Lower leg skin (tissue), 3 donors: ENCODE measurements around the gene ST6GALNAC3.

Experiments used
- CTCF ChIP-seq, 3 donors: fragments of 450-650 bp; IDR thresholded peaks; one replicate each; pipeline ENCODE4 v1.5.1; 2016; ENCODE audit warnings: antibody characterized with exemption in 3 of 3, mild to moderate bottlenecking in 3 of 3, moderate library complexity in 2 of 3
- POLR2A ChIP-seq, 2 donors: fragments of 450-650 bp; IDR thresholded peaks; one replicate each; pipeline ENCODE4 v1.6.1; 2016 to 2017; ENCODE audit warnings: antibody characterized with exemption in 2 of 2, mild to moderate bottlenecking in 1 of 2, moderate library complexity in 1 of 2

- TF ChIP-seq POLR2A (IDR thresholded peaks at IDR 0.05): no peak
- no peak for TF ChIP-seq CTCF (IDR thresholded peaks at IDR 0.05)
These were observed 59.4 kb downstream of the ST6GALNAC3 start for GRCh38 chr1:76133977-76134376.
